C4-2B (cell line): ENCODE results near the gene FAM131A.

Experiments
- H3K27ac ChIP-seq: fragments of 450-650 bp; 2 replicates; pipeline ENCODE4 v1.5.1; 2017
- CTCF ChIP-seq: fragments of 450-650 bp; conservative IDR thresholded peaks from 2 replicates; pipeline ENCODE4 v1.5.1; 2017; ENCODE audit warnings: mild to moderate bottlenecking
- ZFX ChIP-seq: fragments of 450-650 bp; IDR thresholded peaks from 2 replicates; pipeline ENCODE4 v1.6.1; 2017

Gene FAM131A

GRCh38 chr3:184307915-184308314 lies 29.5 kb upstream of the FAM131A start:
- H3K27ac ChIP-seq: no peak overlapping the region
- TF ChIP-seq ZFX (no peak), CTCF (no peak)

GRCh38 chr3:184308744-184309143 lies 28.7 kb upstream of the FAM131A start:
- no peak overlapping the region for H3K27ac ChIP-seq
- TF ChIP-seq ZFX (no peak), CTCF (no peak)

- no peak for TF ChIP-seq ZFX
- no peak overlapping the region for H3K27ac ChIP-seq
Measured at GRCh38 chr3:184311633-184312032, 25.8 kb upstream of the FAM131A start.

GRCh38 chr3:184314363-184314699 lies 23.1 kb upstream of the FAM131A start, which contains the start of gene EIF4G1:
EIF4G1 (plus strand) TSS chr3:184314606; CDS start chr3:184315797, 1,191 bp downstream.
- H3K27ac ChIP-seq: peak within 1 kb of the TSS; percentile 95
- no peak for TF ChIP-seq ZFX

GRCh38 chr3:184314700-184315542 lies 22.5 kb upstream of the FAM131A start:
- peak overlapping the region; percentile 95 for H3K27ac ChIP-seq
- TF ChIP-seq ZFX (peak; percentile 94), CTCF (no peak)

GRCh38 chr3:184315543-184315867 lies 21.9 kb upstream of the FAM131A start:
- no peak for TF ChIP-seq CTCF
- no peak for TF ChIP-seq ZFX
- H3K27ac ChIP-seq: peak overlapping the region; percentile 95

GRCh38 chr3:184315871-184316661 lies 21.3 kb upstream of the FAM131A start:
- TF ChIP-seq ZFX: no peak
- no peak for TF ChIP-seq CTCF
- H3K27ac ChIP-seq: peak overlapping the region; percentile 95

GRCh38 chr3:184316792-184317191 lies 20.6 kb upstream of the FAM131A start:
- H3K27ac ChIP-seq: peak overlapping the region; percentile 95

More at GRCh38 chr3:184316792-184317191, 20.6 kb upstream of the FAM131A start:
- no peak for TF ChIP-seq CTCF
- TF ChIP-seq ZFX: no peak
